Measurements from ENCODE around the gene SAMSN1. TPM values are rescaled to one million over a fixed set of nuclear protein-coding genes. Genes with fewer than 3 reads are reported as not detected.

Gene SAMSN1
- total RNA-seq, 1 experiment from 2014 or later: 2.8 TPM

DNA sequence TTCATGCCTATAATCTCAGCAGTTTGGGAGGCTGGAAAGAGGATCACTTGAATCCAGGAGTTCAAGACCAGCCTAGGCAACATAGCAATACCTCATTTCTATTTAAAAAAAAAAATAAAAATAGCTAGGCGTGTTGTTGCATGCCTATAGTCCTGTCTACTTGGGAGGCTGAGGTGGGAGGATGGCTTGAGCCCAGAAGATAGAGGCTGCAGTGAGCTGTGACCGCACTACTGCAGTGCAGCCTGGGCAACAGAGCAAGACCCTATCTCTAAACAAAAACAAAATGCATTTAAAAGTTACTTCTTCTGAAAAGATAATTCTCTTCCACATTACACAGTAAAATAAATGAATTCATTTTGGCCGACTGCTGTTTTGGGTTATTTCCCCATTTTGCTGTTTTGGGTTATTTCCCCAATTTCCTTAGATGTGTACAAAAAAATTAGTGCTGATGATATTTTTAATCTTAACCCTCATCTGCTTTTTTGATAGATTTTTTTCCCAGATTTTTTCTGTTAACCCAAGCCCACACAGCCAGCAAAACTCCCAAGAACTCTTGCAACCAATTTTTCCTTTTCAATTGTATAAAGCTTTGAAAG is 23.0 kb upstream of the SAMSN1 start:
- TF ChIP-seq, protein P1, sequence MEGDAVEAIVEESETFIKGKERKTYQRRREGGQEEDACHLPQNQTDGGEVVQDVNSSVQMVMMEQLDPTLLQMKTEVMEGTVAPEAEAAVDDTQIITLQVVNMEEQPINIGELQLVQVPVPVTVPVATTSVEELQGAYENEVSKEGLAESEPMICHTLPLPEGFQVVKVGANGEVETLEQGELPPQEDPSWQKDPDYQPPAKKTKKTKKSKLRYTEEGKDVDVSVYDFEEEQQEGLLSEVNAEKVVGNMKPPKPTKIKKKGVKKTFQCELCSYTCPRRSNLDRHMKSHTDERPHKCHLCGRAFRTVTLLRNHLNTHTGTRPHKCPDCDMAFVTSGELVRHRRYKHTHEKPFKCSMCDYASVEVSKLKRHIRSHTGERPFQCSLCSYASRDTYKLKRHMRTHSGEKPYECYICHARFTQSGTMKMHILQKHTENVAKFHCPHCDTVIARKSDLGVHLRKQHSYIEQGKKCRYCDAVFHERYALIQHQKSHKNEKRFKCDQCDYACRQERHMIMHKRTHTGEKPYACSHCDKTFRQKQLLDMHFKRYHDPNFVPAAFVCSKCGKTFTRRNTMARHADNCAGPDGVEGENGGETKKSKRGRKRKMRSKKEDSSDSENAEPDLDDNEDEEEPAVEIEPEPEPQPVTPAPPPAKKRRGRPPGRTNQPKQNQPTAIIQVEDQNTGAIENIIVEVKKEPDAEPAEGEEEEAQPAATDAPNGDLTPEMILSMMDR (conservative IDR thresholded peaks at IDR 0.05): no peak
- no peak overlapping the region for H2AFZ ChIP-seq (ENCODE audit: low read length)
- H3K23me2 ChIP-seq (ENCODE audit: insufficient read length, low read depth, low read length, poor library complexity, severe bottlenecking): no peaks in the 10 kb centered on the region
- no peak overlapping the region for H3K4ac ChIP-seq (ENCODE audit: low read depth, low read length)
- H3K4me1 ChIP-seq (ENCODE audit: insufficient read depth, low read length): no peaks in the 10 kb centered on the region
- H4K91ac ChIP-seq (ENCODE audit: insufficient read length, low read depth, low read length): no peak overlapping the region
- H2BK5ac ChIP-seq (ENCODE audit: insufficient read length, low read length): no peak overlapping the region
- Mint-ChIP-seq H3K27ac (no peak overlapping the region), H3K27me3 (ENCODE audit: low read depth) (no peaks in the 10 kb centered on the region), H3K9me3 (no peaks in the 10 kb centered on the region; a peak in 1 of 5 replicates), H3K4me3 (no peak overlapping the region), H3K36me3 (ENCODE audit: insufficient read depth in 1 of 3, low read depth in 3 of 3) (peaks cover 0 to 3% (median 1%) of the 10 kb centered on the region in 3 experiments; a peak in 1 of 7 replicates), H3K4me1 (peaks cover 3 to 12% of the 10 kb centered on the region in 2 experiments; a peak in 3 of 4 replicates)
- no peak overlapping the region for H3K27ac ChIP-seq (ENCODE audit: insufficient read length, low read depth, low read length)
- H3K9me3 ChIP-seq (ENCODE audit: control insufficient read depth, low read depth, low read length): no peaks in the 10 kb centered on the region
- no peak overlapping the region for H2AK5ac ChIP-seq (ENCODE audit: insufficient read length, low read length)
- no peak overlapping the region for H2BK20ac ChIP-seq (ENCODE audit: low read depth, low read length, poor library complexity, severe bottlenecking)
- WGBS (ENCODE audit: extremely low coverage, insufficient read length, low lambda C conversion rate): no CpG with 5 or more reads among the region's 3 CpGs
- no peaks in the 10 kb centered on the region for H4K20me1 ChIP-seq (ENCODE audit: control insufficient read depth, insufficient read depth, insufficient read length)
- H3K79me2 ChIP-seq (ENCODE audit: insufficient read depth, low read length): no peaks in the 10 kb centered on the region
- H2BK12ac ChIP-seq (ENCODE audit: insufficient read length, low read depth, low read length): no peak overlapping the region
- H4K5ac ChIP-seq (ENCODE audit: insufficient read length, low read depth, low read length): no peak overlapping the region
- DNase-seq: no peak
- H3K79me1 ChIP-seq (ENCODE audit: insufficient read depth, low read depth, low read length, poor library complexity, severe bottlenecking): no peaks in the 10 kb centered on the region
- no peak overlapping the region for H3K56ac ChIP-seq (ENCODE audit: insufficient read length, low read depth, low read length)
- no peak overlapping the region for H2BK15ac ChIP-seq (ENCODE audit: low read depth, low read length)
- H2BK120ac ChIP-seq (ENCODE audit: low read depth, low read length, poor library complexity, severe bottlenecking): no peak overlapping the region
- H3K18ac ChIP-seq (ENCODE audit: insufficient read length, low read depth, low read length): no peak overlapping the region
- no peak overlapping the region for H3K4me2 ChIP-seq (ENCODE audit: insufficient read depth, insufficient read length, low read length)
- no peak overlapping the region for H3K14ac ChIP-seq (ENCODE audit: insufficient read depth, low read length)
- H3K23ac ChIP-seq (ENCODE audit: insufficient read length, low read depth, low read length): no peak overlapping the region
- H3K27me3 ChIP-seq (ENCODE audit: insufficient read depth, low read length): no peaks in the 10 kb centered on the region
- H4K8ac ChIP-seq (replicated peaks; ENCODE audit: insufficient read length, low read depth, low read length): no peak overlapping the region
- no peak overlapping the region for H3K9ac ChIP-seq (ENCODE audit: extremely low read depth, insufficient read length, low read length)
- no peak overlapping the region for H3T11ph ChIP-seq (ENCODE audit: low read length)

Measured in H9 (cell line).